CD4-positive, alpha-beta T cell treated with Interleukin-21 for 1 hour (primary cell): Measurements from ENCODE around the gene LRMDA.

Experiments used
- DNase-seq: peaks from one replicate; pipeline ENCODE4 v3.0.0-alpha.2; 2020

LRMDA gene

DNA sequence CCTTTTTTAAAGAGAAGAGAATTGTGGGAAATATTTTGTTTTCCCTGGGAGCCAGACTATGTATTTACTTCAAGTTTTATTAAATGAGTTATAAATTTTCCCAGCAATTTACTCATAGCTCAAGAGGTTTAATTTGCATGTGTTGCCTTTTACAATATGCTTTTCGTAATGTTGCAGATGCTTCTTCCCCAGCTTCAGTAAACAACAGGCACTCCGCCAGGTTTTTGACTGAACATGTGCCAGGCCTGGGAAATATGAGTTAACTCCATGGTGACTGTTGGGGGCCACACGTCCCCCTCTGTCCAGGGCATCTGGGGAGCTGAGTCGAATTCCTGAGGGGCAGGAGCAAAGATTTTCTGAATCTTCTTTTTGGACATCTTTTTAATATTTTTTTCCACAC is 545.7 kb downstream of the LRMDA start:
- DNase-seq, result no peak

DNA sequence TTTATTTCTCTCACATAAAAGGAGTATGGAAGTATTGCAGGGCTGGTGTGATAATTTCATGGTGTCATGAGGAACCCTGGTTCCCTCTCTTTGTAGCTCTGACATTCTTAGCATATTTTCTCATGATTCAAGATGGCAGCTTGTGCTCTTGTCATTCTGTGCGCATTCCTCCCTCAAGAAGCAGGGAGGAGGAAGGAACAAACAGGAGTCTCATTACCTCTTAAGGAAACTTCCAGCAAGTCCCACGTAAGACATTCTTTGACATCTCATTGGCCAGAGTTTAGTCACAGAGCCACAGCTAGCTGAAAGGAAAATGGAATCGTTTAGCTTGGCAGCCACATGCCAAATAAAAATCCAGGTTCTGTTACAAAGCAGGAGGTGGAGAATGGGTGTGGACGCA is 546.8 kb downstream of the LRMDA start:
- DNase-seq, result no peak

DNA sequence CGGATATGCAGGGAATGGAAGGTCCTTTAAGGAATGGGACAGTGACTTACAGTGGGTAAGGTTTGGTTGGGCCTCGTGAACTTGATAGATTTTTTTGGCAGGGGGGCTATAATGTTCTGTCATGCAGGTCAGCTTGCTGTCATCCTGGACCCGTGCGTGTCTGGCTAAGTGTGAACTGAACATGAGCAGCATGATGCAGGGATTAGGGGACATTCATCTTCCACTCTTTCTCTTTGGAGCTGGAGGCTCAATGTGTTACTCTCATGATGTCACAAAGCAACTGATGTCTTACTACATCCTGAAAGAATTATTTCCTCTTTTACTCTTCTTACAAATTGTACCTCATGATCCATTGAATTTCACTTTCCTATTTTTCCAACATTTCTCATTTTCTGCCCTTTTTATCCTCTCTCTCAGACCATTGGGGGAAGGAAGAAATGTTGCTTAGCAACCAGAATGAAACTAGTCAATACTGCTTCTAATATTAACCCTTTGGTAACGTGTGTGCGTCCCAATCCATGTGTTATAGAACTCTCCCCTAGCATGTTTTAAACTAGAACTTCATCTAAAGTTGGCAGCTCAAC is 549.1 kb downstream of the LRMDA start:
- DNase-seq, result no peak

DNA sequence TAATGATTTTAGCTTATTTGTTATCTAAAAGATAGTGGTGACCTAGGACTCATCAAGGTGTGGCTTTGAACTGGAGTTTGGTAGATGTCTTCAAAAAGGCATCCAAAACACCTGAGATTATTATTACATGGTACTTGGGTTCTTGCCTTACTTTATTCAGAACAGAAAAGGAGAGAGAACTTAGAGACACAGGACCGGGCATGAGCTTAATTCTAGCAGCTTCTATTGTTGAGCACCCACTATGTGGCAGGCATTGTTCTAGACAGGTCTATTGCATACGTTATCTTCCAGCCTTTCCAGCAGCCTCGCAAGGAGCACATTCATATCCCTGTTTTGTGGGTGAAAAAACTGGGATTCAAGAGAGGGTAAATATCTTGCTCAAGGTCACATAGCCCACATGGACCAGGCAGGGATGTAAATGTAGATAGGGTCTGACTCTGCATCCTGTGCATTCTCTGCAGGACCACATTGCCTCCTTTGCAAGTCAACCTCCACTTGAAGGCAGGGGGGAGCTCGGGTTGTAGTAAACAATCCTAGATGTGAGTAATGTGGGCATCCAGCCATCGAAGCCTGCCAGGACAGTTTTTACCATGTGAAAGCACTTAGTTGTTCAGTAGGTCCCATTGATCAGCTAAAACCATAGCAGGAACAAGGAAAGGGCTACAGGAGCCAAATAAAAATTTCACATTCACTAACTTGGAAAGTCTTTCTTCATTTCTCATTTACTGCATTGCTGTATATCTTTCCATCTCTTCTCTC is 551.4 kb downstream of the LRMDA start:
- no peak for DNase-seq

DNA sequence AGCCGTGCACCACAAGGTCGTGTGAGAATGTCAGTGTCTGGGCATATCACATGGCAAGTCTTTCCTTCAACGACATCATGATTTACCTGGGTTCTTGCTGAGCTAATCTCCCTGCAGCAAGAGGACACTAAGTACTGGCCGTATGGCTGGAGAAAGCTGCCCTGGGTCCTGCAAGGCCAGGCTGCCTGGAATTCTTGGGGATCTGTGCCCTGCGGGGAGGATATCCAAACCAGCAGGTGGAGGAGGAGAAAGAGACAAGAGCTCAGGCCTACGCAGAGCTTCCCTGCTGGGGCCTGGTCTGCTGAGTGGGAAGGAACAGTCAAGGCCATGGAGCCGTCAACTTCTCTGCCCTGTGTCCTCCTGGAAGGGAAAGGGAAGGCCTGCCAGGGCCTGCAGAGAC is 552.6 kb downstream of the LRMDA start:
- no peak for DNase-seq

DNA sequence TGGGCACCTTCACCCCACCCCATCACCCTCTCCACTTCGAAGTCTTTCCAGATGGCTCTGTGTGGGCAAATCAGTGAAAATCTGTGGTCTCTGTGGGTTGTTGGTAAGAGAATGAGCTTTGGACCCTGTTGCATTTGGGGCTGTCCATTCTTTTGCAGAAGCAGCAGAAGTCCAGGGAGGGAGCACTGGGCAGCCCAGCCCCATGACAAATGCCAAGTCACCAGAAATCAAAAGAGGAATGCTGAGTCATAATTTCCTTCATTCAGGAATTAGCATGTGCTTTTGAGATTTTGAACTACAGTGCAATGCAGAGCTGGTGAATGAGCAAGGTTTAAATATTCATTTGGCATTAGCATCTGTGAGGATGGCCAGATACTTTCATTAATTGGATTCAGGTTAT is 556.2 kb downstream of the LRMDA start:
- no peak for DNase-seq

DNA sequence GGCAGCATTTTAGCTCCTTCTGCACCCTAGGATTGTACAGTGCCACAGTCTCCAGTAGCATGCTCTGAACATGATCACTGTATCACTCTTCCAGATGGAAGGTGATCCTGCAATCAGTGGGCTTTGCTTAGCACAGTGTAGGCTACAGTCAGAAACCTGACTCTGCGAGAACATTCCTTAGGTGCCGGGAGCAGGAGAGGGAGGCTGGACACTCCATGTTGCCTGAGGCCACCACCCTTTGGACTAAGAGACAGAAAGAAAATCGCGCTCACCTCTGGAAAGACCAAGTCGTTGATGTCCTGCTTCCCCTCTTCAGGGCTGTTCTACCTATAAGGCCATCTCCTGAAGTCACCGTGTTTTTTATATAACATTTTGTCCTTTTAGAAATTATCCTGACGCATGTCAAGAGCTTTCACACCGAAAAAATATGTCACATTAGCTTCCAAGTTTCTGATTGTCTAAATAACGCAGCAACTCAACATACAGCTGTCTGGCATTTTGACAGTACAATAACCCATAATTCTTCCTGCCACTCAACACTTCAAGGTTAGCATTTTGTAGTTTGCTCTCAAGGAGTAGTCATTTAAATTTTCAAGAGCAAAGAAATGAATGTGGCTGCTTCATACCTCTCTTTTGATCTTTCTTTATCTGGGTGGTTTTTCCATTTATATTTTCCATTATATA is 563.1 kb downstream of the LRMDA start:
- no peak for DNase-seq

DNA sequence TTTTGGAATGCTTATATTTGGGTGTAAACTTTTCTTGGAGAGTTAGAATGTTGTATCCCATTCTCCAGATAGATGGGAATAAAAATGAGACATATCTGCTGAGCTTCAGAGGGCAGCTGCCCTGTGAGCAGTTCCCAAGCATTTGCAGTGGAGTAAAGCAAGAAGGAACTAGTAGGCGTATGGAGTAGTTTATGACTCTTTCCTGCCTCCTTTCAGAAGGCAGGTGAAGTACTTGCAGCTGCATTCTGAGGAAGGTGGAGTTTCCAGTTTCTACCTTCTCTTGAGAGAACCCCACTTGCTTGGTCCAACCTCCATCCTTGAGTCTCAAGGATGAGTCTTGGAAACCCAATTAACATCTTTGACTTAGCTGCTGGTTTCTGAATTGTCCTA is 563.6 kb downstream of the LRMDA start:
- no peak for DNase-seq

DNA sequence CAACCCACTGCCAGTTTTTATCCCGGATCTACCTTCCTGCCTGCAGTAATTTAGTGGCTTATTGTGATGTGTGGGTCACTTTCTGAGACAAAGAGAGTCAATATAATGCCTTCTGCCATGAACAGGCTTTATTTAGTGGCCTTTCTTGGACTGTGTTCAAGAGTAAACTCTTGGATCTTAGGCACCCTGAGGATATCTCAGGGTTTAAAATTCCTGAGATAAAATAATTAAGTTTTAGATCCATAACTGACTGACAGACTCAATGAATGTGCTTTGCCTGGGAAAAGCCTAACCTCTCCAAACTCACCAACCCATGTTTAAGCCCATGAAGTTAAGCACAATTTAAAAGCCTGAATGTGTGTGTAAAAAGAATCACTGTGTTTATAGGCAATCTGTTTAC is 564.3 kb downstream of the LRMDA start:
- no peak for DNase-seq

DNA sequence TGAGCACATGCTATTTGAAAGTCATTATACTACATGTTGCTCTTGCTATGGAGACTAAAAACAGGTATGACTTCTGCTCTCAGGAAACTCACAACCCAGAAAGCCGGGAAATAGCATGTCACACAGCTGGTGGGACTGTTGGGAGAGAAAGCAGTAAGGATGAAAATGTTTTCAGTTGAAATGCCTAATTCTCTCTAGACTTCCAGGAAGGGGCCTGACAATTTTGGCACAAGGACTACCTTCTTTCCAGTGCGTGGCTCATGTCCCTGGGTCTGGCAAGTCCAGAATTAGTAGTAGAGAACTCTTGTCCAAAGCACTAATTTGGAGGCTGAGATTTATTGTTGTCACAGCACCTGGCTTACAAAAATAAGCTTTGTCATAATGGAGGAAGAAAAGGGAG is 567.6 kb downstream of the LRMDA start:
- DNase-seq, result no peak

DNA sequence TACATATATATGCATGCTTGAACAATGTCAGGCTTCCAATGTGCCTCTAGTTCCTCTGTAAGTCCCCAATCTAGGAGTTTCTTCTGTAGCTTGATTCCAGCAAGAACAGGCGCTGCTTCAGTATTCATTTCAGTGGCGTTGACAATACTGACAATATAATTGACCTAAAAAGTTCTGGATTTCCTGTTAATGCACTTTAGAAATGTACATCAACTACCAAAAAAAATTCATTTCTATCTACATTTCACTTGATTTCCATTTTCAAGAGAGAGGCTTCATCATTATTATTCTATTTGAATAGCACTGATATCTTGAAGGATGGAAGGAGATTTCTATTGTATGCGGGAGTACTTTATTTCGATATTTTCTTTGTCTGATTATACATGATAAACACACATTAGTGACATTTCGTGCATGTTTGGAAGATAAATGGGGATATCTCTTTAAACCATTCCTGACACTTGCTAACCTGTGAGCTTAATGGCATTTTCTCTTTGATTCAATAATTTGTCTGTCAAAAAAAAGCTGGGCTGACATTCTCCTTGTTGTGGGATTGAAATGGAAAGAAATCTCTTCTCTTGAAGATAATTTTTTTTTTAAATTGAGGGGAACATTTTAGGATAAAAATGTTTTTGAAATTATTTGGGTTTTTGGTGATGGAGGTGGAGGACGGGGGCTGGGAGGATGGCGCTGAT is 568.2 kb downstream of the LRMDA start:
- no peak for DNase-seq

DNA sequence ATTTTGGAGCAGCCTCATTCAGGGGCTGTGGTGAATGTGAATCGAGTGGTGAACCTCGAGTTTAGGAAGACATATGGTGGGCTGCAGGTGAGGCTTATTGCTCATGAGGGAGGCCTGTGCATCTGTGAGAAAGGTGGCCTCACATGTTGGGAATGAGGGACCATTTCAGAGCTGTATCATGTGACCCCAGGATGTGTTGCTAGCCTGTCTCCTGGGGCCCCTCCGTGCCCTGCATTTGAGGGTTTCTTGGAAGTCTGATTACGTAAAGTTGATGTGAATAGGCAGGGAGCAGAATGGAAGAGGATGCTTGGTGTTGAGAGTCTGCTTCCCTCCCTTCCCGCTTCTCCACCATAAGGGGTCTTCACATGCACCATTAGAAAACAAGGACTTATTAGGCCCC is 569.1 kb downstream of the LRMDA start:
- DNase-seq, result no peak

DNA sequence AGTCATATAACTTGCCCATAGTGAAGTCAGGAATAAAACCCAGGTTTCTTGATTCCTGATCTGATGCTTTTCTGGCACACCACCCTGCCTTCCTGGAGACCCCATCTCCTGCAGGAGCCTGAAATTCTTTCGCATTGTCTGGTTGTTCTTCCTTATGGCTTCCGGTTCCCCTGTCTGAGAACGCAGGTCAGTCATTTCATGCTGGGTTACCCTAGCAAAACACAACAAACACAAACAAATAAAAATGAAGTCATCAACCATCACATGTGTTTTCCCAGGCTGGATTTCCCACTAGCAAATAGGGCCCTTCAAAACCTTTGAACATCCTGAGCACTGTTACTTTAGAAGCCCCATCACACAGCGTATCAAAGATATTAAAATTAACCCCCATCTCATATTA is 569.6 kb downstream of the LRMDA start:
- DNase-seq, result no peak

DNA sequence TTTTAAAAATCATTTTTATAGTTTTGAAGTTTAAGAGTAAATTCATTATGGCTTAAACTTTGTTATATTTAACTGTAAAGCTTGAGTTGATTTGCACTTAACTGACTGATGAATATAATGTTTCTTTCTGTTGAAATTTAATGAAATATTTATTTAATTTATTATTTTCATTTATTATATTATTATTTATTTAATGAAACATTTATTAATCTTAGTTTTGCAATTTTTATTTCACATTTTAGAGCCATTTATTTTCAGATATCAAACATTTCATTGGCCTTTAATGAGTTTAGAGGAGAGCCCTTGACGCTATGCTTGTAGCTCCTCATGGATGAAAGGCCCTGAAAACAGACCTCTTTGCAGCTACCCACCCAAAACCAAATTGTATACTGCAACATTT is 570.0 kb downstream of the LRMDA start:
- DNase-seq, result no peak

DNA sequence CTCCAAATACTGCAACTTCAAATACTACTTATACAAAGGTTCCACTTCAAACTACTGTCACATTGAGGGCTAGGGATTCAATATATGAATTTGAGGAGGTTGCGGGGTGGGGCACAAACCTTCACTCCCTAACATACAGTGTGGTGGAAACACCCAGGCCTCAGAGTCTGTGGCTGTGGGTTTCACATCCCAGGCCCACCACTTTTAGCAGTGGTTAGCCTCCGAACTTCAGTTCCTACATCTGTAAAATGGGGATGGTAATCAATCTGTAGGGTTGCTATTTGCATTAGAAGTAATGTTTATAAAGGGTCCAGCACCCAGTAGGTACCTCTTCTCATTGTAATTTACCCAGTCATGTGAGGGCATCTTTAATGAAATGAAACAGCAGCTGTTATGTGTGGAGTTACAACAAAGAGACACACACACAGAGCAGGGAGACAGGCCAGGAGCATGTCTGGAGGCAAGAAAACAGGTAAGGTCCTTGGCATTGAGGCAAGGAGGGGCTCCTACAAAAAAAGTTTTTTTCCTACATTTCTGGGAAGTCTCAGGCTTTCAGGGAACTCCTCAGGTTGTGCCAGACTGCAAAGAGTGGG is 570.9 kb downstream of the LRMDA start:
- no peak for DNase-seq

DNA sequence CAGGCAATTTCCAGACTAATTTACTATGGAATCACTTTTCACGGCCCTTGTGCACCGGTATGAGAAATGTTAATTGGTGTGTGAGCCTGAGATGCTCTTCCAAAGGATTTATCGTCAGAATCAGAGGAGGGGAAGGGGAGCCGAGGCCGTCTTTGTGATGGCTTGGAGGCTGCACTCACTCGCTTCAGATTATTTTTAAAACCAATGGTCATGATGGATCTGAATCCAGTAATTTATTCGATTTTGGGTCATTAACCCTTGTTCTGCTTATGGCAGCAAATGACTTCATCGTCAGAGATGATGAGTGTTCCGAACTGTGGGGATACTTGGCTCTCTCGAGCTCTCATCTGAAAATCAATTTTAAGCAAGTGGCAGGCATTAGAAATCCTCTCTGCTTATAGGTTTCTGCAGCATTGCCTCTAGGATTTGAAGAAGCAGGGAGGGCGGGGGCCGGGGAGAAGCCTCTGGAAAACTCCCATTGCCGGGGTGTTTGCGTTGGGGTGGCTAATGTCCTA is 576.3 kb downstream of the LRMDA start:
- DNase-seq, result no peak

DNA sequence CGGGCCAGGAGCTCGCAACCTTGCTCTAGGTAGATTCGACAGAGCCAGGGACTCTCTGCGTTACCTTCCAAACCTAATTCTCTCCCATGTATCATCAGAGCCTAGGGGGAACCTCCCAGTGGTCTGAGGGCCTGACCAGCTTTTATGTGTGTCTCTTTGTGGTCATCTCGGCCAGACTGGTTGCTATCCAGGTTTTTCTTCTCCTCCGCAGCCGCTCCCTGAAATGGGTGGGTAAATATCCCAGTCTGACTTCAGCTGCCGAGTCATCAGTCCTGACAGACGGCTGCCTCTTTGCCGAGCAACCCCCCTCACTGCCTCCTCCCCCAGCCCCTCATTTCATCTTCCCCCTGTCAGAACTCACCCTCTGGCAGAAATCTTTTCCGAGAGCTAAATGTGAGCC is 578.1 kb downstream of the LRMDA start:
- DNase-seq, result no peak

DNA sequence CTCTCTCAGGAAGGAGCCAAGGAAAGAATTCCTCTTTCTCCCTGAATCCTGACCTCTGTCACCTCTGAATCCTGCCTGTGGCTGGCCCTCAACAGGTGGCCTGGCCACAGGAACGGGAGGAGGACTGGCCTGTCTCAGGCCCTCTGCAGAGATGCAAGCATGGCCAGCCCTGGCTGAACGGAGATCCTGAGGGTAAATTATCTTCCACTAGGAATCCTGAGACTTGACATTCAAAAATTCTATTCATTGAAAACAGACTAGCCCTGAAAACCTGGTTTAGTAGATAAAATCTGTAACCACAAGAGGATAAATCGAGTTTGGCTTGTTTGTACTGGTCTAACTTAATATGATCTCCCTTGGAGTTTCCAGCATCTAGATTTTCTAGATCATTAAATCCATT is 579.3 kb downstream of the LRMDA start:
- DNase-seq, result no peak

DNA sequence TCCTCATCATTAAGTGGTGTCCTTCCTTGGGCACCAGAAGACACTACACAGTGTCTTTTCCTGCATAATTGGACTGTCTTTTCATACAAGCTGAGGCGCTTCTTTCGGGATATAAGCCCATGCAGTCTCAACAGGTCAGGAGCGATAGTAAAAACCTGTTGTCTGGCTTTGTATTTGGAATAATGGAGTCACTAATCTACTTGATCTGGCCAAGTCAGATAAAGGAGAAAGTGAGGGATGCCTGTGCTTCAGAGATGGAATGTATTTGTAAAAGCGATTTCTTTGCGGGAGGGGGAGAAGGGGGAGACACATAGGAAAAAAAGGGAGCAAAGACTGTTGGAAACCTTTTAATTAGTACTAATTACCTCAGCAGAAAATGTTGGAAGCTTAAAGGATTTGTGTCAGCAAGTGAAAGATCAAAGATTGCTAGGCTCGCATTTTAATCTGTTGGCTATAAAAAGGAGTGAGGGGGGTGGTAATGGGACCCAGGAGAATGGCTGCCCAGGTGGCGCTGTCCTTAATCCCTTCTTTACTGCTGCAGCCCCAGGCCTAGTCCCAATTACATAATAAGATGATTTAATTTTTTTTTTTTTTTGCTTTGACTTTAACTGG is 581.4 kb downstream of the LRMDA start:
- no peak for DNase-seq

DNA sequence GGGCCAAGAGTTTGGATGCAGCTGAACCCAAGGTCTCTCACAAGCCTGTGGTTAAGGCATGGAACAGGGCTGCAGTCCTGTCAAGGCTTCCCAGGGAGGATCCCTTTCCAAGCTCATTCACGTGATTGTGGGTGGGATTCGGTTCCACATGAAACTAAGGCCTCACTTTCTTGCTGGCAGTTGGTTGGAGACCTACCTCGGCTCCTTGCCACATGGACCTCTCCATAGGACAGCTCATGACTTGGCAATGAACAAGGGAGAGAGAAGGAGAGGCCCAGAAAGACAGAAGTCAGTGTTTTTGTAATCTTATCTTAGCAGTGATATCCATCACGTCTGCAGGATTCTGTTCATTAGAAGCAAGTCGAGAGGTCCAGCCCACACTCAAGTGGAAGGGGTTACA is 583.8 kb downstream of the LRMDA start:
- no peak for DNase-seq

DNA sequence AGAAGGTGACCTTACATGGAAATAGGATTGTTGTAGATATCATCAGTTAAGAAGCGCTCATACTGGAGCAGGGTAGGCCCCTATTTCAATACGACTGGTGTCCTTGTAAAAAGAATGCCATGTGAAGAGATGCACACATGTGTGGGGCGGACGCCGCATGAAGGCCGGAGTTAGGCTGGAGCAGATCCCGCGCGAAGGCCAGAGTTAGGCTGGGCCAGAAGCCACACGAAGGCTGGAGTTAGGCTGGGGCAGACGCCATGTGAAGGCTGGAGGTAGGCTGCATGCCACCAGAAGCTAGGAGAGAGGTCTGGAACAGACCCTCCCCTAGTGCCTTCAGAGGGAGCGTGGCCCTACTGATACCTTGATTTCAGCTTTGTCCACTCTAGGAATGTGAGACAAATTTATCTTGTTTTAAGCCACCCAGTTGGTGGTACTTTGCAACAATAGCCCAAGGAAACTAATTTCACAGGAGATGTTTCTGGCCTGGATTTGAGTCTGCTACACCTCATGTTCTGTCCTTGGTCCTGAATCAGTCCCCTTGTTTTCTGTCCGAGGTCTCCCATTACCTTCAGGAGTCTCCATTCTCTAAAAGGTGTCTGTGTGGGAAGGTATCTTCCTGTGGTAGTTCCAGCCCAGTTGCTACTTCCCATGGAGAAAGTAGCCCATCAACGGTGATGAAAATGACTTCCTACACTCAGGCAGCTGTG is 585.8 kb downstream of the LRMDA start:
- DNase-seq, result no peak
